OCI-LY3 (cell line): ENCODE results near the gene TBC1D23.

Source experiments
- H2AFZ ChIP-seq: fragments of 200-600, 300-600 bp; shearing (Covaris generic); 2 replicates; pipeline ENCODE4 v1.6.0; 2014; ENCODE audit warnings: antibody characterized with exemption, low read depth, low read length
- H3K27ac ChIP-seq: fragments of 200-600, 300-600 bp; sonication (generic); 2 replicates; pipeline ENCODE4 v1.5.1; 2014; ENCODE audit warnings: mild to moderate bottlenecking, low read length, moderate library complexity, mixed read lengths
- H3K27me3 ChIP-seq: fragments of 200-600, 300-600 bp; sonication (generic); 2 replicates; pipeline ENCODE4 v1.6.1; 2014; ENCODE audit warnings: low read depth, low read length, mixed read lengths
- H3K36me3 ChIP-seq: fragments of 200-600, 300-600 bp; sonication (generic); replicated peaks from 2 replicates; pipeline ENCODE3; 2014; ENCODE audit warnings: low read depth, low read length, mixed read lengths
- H3K4me1 ChIP-seq: fragments of 300-600, 200-600 bp; sonication (generic); 2 replicates; pipeline ENCODE4 v1.6.1; 2014; ENCODE audit warnings: low read length, mixed read lengths
- H3K4me2 ChIP-seq: fragments of 200-600, 300-600 bp; sonication (generic); 2 replicates; pipeline ENCODE4 v1.6.1; 2014; ENCODE audit warnings: low read length, mixed read lengths
- H3K4me3 ChIP-seq: fragments of 300-600, 200-600 bp; sonication (generic); 2 replicates; pipeline ENCODE4 v1.5.1; 2014; ENCODE audit warnings: antibody characterized with exemption, mild to moderate bottlenecking, low read length, moderate library complexity
- H3K79me2 ChIP-seq: fragments of 300-600, 200-600 bp; shearing (Covaris generic); 2 replicates; pipeline ENCODE4 v1.6.1; 2014; ENCODE audit warnings: mild to moderate bottlenecking, low read length, mixed read lengths
- H3K9ac ChIP-seq: fragments of 300-600, 200-600 bp; shearing (Covaris generic); 2 replicates; pipeline ENCODE4 v1.6.0; 2014; ENCODE audit warnings: mild to moderate bottlenecking, low read length, moderate library complexity
- H3K9me3 ChIP-seq: fragments of 200-600, 300-600 bp; shearing (Covaris generic); 2 replicates; pipeline ENCODE4 v1.6.1; 2014; ENCODE audit warnings: low read length, mixed read lengths; ENCODE audit not compliant: insufficient read depth
- H4K20me1 ChIP-seq: fragments of 200-600, 300-600 bp; sonication (generic); 2 replicates; pipeline ENCODE4 v1.6.1; 2016; ENCODE audit warnings: low read length, mixed read lengths; ENCODE audit not compliant: insufficient read depth
- CTCF ChIP-seq: fragments of 200-600, 300-600 bp; sonication (generic); IDR thresholded peaks from 2 replicates; pipeline ENCODE4 v1.5.1; 2014; ENCODE audit warnings: antibody characterized with exemption, low read length, low read depth
- EZH2phosphoT487 ChIP-seq: fragments of 200-600 bp; shearing (Covaris generic); IDR thresholded peaks from 2 replicates; pipeline ENCODE4 v1.6.1; 2018; ENCODE audit warnings: antibody characterized with exemption, mixed run types, low read depth

Gene TBC1D23

GRCh38 chr3:100278910-100279309 lies 18.1 kb downstream of the TBC1D23 start:
- TF ChIP-seq EZH2phosphoT487 (no peak), CTCF (no peak)
- peaks cover 7% of the 10 kb centered on the region; the same call in 1 of the 2 replicates for H4K20me1 ChIP-seq

DNA sequence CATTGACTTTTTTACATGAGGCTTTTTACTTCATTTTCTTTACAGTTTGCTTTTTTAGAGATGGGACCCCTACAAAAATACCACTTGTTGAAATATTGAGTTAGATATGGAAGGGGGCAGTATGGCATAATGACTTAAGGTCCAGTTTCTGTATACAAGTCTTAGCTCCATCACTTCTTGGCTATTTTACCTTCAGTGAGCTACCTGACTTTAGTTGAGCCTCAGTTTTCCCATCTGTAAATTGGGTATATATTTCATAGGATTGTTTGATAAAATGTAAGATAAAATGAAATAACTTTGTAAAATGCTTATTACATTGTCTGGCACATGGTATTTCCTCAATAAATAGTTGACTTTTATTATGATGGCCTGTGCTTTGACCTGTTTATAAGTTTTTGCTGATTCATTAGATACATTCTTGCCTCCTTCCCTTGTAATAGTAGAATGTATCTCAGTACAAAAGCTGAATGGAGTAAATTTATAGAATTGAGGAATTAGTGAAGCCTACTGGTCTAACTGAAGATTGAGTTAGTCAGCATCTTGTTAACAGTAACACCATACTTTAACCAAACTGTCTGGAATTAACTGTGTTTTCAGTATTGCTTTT lies 27.6 kb downstream of the TBC1D23 start:
- TF ChIP-seq CTCF: no peak
- TF ChIP-seq EZH2phosphoT487: no peak
- Histone ChIP-seq H3K9me3 (no peaks in the 10 kb centered on the region), H3K79me2 (no peaks in the 10 kb centered on the region), H4K20me1 (no peaks in the 10 kb centered on the region), H3K4me2 (no peak overlapping the region), H3K9ac (no peak overlapping the region), H3K27ac (no peak overlapping the region), H3K36me3 (peaks cover 3% of the 10 kb centered on the region), H3K4me1 (no peaks in the 10 kb centered on the region), H3K4me3 (no peak overlapping the region), H3K27me3 (no peaks in the 10 kb centered on the region), H2AFZ (no peak overlapping the region)

More at GRCh38 chr3:100278910-100279309, 18.1 kb downstream of the TBC1D23 start:
- Histone ChIP-seq H3K4me3 (no peak overlapping the region), H3K79me2 (no peaks in the 10 kb centered on the region), H3K9ac (no peak overlapping the region), H3K27ac (no peak overlapping the region), H3K9me3 (no peaks in the 10 kb centered on the region), H3K4me1 (peaks cover 6% of the 10 kb centered on the region), H3K27me3 (no peaks in the 10 kb centered on the region), H3K36me3 (peaks cover 3% of the 10 kb centered on the region), H3K4me2 (no peak overlapping the region), H2AFZ (no peak overlapping the region)

- Histone ChIP-seq H3K9ac (no peak overlapping the region), H3K79me2 (no peaks in the 10 kb centered on the region), H3K4me1 (no peaks in the 10 kb centered on the region), H4K20me1 (no peaks in the 10 kb centered on the region), H3K9me3 (no peaks in the 10 kb centered on the region), H3K4me2 (no peak overlapping the region), H3K4me3 (no peak overlapping the region), H2AFZ (no peak overlapping the region), H3K27me3 (no peaks in the 10 kb centered on the region), H3K36me3 (peaks cover 3% of the 10 kb centered on the region), H3K27ac (no peak overlapping the region)
- no peak for TF ChIP-seq CTCF
- no peak for TF ChIP-seq EZH2phosphoT487
Observed at GRCh38 chr3:100289339-100289738, 28.5 kb downstream of the TBC1D23 start.

DNA sequence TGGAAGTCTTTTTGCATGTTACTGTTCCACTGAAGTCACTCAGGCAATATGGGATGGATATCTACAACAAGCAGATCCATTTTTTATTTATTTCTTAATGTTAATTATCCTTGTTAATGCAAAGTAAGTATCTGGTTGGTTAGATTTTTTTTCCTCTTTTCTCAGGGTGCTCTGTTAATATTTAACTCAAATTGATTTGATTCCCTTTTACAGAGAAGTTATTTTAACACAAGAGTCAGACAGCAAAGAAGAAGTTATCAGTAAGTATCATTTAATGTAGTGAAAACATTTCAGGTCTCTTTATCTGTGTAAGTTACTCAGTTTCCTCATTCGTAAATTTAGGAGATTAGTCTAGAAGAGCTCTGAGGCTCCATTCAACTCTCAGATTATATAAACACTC lies 34.3 kb downstream of the TBC1D23 start:
- Histone ChIP-seq H3K9me3 (no peaks in the 10 kb centered on the region), H3K9ac (no peak overlapping the region), H2AFZ (no peak overlapping the region), H3K27ac (no peak overlapping the region), H3K36me3 (peaks cover 3% of the 10 kb centered on the region), H3K4me1 (no peaks in the 10 kb centered on the region), H3K27me3 (no peaks in the 10 kb centered on the region), H3K79me2 (no peaks in the 10 kb centered on the region), H3K4me2 (no peak overlapping the region), H4K20me1 (no peaks in the 10 kb centered on the region), H3K4me3 (no peak overlapping the region)
- no peak for TF ChIP-seq EZH2phosphoT487
- TF ChIP-seq CTCF: no peak
